ENCODE measurements around the gene TMEM52B. TPM values are rescaled to one million over a fixed set of nuclear protein-coding genes. Genes with fewer than 3 reads are reported as not detected.
A peak's percentile ranks its signal among the peaks of the same experiment; 100 is the strongest.

TMEM52B gene
- total and polyA plus RNA-seq, 9 of the 15 experiments (the other 6 are each of a cell fraction or from before 2014, with no cell fraction given) = not detected

DNA sequence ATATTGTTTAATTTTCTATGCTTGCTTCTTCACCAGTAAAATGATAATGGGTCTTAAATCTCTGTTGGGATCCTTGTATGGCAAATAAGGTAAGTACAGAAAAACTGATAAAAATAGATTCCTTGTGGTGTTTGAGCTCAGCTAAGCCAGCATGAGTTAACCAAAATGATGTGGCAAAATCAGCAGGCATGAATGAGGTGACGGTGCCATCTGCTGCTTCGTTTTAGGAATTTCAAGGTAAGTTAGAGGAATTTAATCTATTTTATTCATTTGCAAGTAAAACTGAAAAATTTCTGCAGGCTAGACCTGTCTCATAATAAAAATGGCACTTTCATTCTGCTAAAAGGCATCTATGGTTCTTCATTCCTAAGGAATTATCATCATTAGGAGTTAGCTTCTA is 38.8 kb upstream of the TMEM52B start (continued):
- TF ChIP-seq CTCF (IDR thresholded peaks at IDR 0.05 in 2 of 3, conservative IDR thresholded peaks at IDR 0.05 in 1 of 3; ENCODE audit: insufficient read depth in 2 of 3, low read depth in 1 of 3, low read length in 3 of 3) = peak; percentile 31 to 55 (median 43); a peak in 3 of 6 replicates

DNA sequence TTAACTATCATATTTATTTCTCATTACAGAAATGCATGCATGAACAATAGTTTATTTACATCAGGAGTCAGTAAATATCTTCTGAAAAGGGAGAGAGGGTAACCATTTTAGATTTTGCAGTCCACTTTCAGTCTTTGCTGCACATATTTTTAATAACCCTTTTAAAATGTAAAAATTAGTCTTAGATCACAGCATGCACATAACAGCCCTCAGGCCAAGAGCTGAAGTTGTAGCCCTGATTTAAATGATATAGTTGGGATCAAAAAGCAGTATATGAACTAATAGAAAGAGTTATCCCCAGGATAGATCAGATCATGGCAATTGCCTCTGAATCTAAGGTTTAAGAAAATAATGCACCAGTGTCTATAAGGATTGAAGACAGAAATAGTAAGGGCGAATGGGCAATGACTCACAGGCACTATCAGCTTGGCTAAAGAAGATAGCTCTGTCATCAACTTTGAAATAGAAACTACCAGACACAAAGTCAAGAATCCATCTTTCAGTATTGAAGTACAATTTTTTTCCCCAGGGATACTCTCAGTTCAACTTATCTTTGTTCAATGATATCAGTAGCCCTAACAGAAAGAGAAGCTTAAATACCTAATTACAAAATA is 35.7 kb upstream of the TMEM52B start:
- in situ Hi-C loops (cut with MboI) = loop anchor here (5.0 to 25.0 kb wide), 2 partner anchors 331 to 396 kb away; no protein-coding TSS in a partner anchor
- WGBS (ENCODE audit: insufficient coverage, low coverage, missing lambda C conversion rate) = 0% methylated on average over 1 of the region's 1 CpG
- H3K27me3 ChIP-seq (ENCODE audit: control insufficient read depth in 2 of 2, insufficient read depth in 2 of 2, low read length in 2 of 2) = no peaks in the 10 kb centered on the region; a peak in 1 of 5 replicates
- H3K9ac ChIP-seq (ENCODE audit: insufficient read depth in 1 of 2, low read depth in 2 of 2, low read length in 2 of 2) = no peak overlapping the region
- FAIRE-seq (no peak), DNase-seq (ENCODE audit: extremely low read depth in 1 of 4, low spot score in 3 of 4) (no peak), ATAC-seq (no peak)
- ChIA-PET CTCF (ENCODE audit: low intra/inter-chr PET ratio) (interaction anchor here (0.7 kb wide), 1 partner anchor 510 kb away, joined by 4 read pairs; no protein-coding TSS in a partner anchor), POLR2A (no interaction called here)
- H3K4me3 ChIP-seq = no peak overlapping the region
- H4K20me1 ChIP-seq (replicated peaks; ENCODE audit: control insufficient read depth, insufficient read depth, low read length) = no peaks in the 10 kb centered on the region
- no TSS peak for BruUV-seq (replicated peaks)
- no peak overlapping the region for H2AFZ ChIP-seq (ENCODE audit: low read depth, low read length)
- H3K9me3 ChIP-seq (replicated peaks; ENCODE audit: control insufficient read depth, insufficient read depth, low read depth, low read length) = no peaks in the 10 kb centered on the region
- H3K36me3 ChIP-seq (ENCODE audit: control insufficient read depth, insufficient read depth, low read length) = no peaks in the 10 kb centered on the region
- no peaks in the 10 kb centered on the region for H3K79me2 ChIP-seq (ENCODE audit: control insufficient read depth, insufficient read depth, low read length)
- no peaks in the 10 kb centered on the region; a peak in 1 of 5 replicates for H3K4me1 ChIP-seq (replicated peaks in 1 of 2; ENCODE audit: control insufficient read depth in 2 of 2, insufficient read depth in 2 of 2, low read length in 2 of 2)
- intact Hi-C loops (cut with micrococcal nuclease) = no loop called here
- no peak overlapping the region for H3K27ac ChIP-seq (ENCODE audit: extremely low read depth, low read depth, low read length)
- TF ChIP-seq SP2 (IDR thresholded peaks at IDR 0.05; ENCODE audit: extremely low read depth, low read depth, low read length, poor library complexity, severe bottlenecking) = no peak
- no peak for TF ChIP-seq ZHX1 (conservative IDR thresholded peaks at IDR 0.05; ENCODE audit: low read length)
- no peak for TF ChIP-seq ZNF41 (CRISPR knock-in tag; conservative IDR thresholded peaks at IDR 0.05)
- TF ChIP-seq KLF16 (IDR thresholded peaks at IDR 0.05) = no peak
- H3K4me2 ChIP-seq (ENCODE audit: insufficient read depth, low read length) = no peak overlapping the region
- no peaks in the 10 kb centered on the region for H3K9me1 ChIP-seq (ENCODE audit: control insufficient read depth, insufficient read depth, low read length)

Measured in K562 (cell line).